HCT116 (cell line): Measurements from ENCODE around the gene PRKCA.

Experiments used
- CTCF ChIP-seq, 3 experiments: fragments of 200-600 bp in 1 of 3; sonication (generic) in 1 of 3; IDR thresholded peaks in 2 of 3; conservative IDR thresholded peaks in 1 of 3; 2 replicates each; pipeline ENCODE4 v1.5.1; 2012 to 2017; ENCODE audit warnings: low read depth in 2 of 3, low read length in 2 of 3, antibody characterized with exemption in 1 of 3, borderline replicate concordance in 1 of 3, control low read depth in 1 of 3, mild to moderate bottlenecking in 1 of 3, mixed read lengths in 1 of 3, mixed run types in 1 of 3, moderate library complexity in 1 of 3; ENCODE audit not compliant: insufficient read depth in 1 of 3
- ELF1 ChIP-seq: IDR thresholded peaks from 2 replicates; pipeline ENCODE4 v1.6.1; 2012; ENCODE audit warnings: low read depth, borderline replicate concordance
- EZH2 ChIP-seq: fragments of 200-600 bp; sonication (generic); IDR thresholded peaks from 2 replicates; pipeline ENCODE4 v1.6.1; 2017; ENCODE audit warnings: antibody characterized with exemption, mixed run types
- MAX ChIP-seq: IDR thresholded peaks from 2 replicates; pipeline ENCODE4 v1.6.1; 2012
- POLR2A ChIP-seq: IDR thresholded peaks from 2 replicates; pipeline ENCODE4 v1.7.0; 2011; ENCODE audit warnings: borderline replicate concordance; ENCODE audit not compliant: insufficient read depth, insufficient read length; ENCODE audit errors: extremely low read depth
- SP1 ChIP-seq: IDR thresholded peaks from 2 replicates; pipeline ENCODE4 v1.6.1; 2012; ENCODE audit warnings: low read depth
- ZNF274 ChIP-seq: fragments of 200-500 bp; sonication (Bioruptor generic); IDR thresholded peaks from 2 replicates; pipeline ENCODE4 v1.6.1; 2014; ENCODE audit warnings: mild to moderate bottlenecking, low read depth, low read length, inconsistent platforms

GRCh38 chr17:66585472-66585871, 283.1 kb downstream of the PRKCA start:
- TF ChIP-seq CTCF (IDR thresholded peaks at IDR 0.05 in 2 of 3, conservative IDR thresholded peaks at IDR 0.05 in 1 of 3; ENCODE audit: borderline replicate concordance in 1 of 3, insufficient read depth in 1 of 3, low read depth in 2 of 3, low read length in 2 of 3) = no peak
- no peak for TF ChIP-seq MAX
- no peak for TF ChIP-seq SP1
- TF ChIP-seq EZH2 = no peak
- TF ChIP-seq ELF1 = no peak
- TF ChIP-seq ZNF274 = no peak
- no peak for TF ChIP-seq POLR2A
